HL-60 (cell line): ENCODE measurements around the gene MAP3K13.

Source experiments
- DNase-seq, 2 experiments: peaks; one replicate each; pipeline ENCODE4 v3.0.0-alpha.2; 2010 to 2020; ENCODE audit warnings: low read depth in 1 of 2, low spot score in 1 of 2
- H3K27ac ChIP-seq: fragments of 250-450 bp; sonication (Bioruptor Pico); replicated peaks from 2 replicates; pipeline ENCODE4 v1.5.1; 2020; ENCODE audit warnings: mild to moderate bottlenecking, moderate library complexity
- H3K27me3 ChIP-seq: fragments of 250-450 bp; sonication (Bioruptor Pico); 2 replicates; pipeline ENCODE4 v1.5.1; 2021; ENCODE audit warnings: mild to moderate bottlenecking, moderate library complexity; ENCODE audit not compliant: insufficient read depth, poor library complexity, severe bottlenecking
- H3K4me3 ChIP-seq: replicated peaks from 2 replicates; pipeline ENCODE4 v1.5.1; 2011; ENCODE audit warnings: mild to moderate bottlenecking, control low read depth, low read length; ENCODE audit not compliant: insufficient read depth
- GABPA ChIP-seq: IDR thresholded peaks from 2 replicates; pipeline ENCODE4 v1.6.1; 2012; ENCODE audit warnings: low read depth
- POLR2AphosphoS5 ChIP-seq: IDR thresholded peaks from 2 replicates; pipeline ENCODE4 v1.6.1; 2012; ENCODE audit warnings: low read depth
- REST ChIP-seq: IDR thresholded peaks from 2 replicates; pipeline ENCODE4 v1.6.1; 2012; ENCODE audit warnings: low read depth; ENCODE audit not compliant: insufficient replicate concordance
- SPI1 ChIP-seq: IDR thresholded peaks from 2 replicates; pipeline ENCODE4 v1.6.1; 2012; ENCODE audit warnings: low read depth, mild to moderate bottlenecking, borderline replicate concordance
- TF ChIP-seq, protein P1 (sequence below): IDR thresholded peaks from one replicate; pipeline ENCODE4 v1.5.1; 2011; ENCODE audit warnings: low read length, control low read depth, inconsistent platforms; ENCODE audit not compliant: insufficient read depth

MAP3K13 gene

GRCh38 chr3:185387646-185388045, 24.7 kb downstream of the MAP3K13 start:
- TF ChIP-seq, protein P1, sequence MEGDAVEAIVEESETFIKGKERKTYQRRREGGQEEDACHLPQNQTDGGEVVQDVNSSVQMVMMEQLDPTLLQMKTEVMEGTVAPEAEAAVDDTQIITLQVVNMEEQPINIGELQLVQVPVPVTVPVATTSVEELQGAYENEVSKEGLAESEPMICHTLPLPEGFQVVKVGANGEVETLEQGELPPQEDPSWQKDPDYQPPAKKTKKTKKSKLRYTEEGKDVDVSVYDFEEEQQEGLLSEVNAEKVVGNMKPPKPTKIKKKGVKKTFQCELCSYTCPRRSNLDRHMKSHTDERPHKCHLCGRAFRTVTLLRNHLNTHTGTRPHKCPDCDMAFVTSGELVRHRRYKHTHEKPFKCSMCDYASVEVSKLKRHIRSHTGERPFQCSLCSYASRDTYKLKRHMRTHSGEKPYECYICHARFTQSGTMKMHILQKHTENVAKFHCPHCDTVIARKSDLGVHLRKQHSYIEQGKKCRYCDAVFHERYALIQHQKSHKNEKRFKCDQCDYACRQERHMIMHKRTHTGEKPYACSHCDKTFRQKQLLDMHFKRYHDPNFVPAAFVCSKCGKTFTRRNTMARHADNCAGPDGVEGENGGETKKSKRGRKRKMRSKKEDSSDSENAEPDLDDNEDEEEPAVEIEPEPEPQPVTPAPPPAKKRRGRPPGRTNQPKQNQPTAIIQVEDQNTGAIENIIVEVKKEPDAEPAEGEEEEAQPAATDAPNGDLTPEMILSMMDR: no peak
- peak; percentile 46 for TF ChIP-seq SPI1

GRCh38 chr3:185393055-185393454, 30.1 kb downstream of the MAP3K13 start:
- TF ChIP-seq GABPA: no peak
- TF ChIP-seq POLR2AphosphoS5: no peak
- TF ChIP-seq, protein P1: no peak
- TF ChIP-seq REST: no peak
- no peak for TF ChIP-seq SPI1
- DNase-seq: no peak
- H3K27me3 ChIP-seq: no peaks in the 10 kb centered on the region

More at GRCh38 chr3:185387646-185388045, 24.7 kb downstream of the MAP3K13 start:
- no peak overlapping the region for H3K4me3 ChIP-seq
- H3K27me3 ChIP-seq: no peaks in the 10 kb centered on the region
- H3K27ac ChIP-seq: no peak overlapping the region
- DNase-seq: no peak

DNA sequence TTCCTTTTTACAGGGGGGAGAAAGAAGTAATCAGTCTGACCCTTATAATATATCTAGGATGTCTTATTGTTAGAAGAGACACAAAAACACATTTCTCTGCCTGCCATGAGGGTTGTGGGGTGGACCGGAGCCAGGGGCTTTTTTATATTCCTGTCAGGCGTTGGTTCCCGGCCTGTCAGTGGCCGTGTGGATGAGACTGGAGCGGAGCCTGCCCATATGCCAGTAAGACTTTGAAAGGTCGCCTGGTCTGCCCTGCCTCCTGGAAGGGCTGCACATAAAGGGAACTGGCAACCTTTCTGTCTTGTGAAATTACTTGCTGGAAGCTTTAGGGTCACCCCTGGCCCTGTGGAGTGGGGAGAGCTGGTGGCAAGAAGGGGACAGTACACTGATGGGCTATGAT, 34.7 kb downstream of the MAP3K13 start:
- DNase-seq: no peak
- Histone ChIP-seq H3K27ac (no peak overlapping the region), H3K27me3 (peaks cover 3% of the 10 kb centered on the region), H3K4me3 (no peak overlapping the region)
- TF ChIP-seq REST: no peak
- TF ChIP-seq POLR2AphosphoS5: no peak
- no peak for TF ChIP-seq SPI1
- TF ChIP-seq, protein P1: no peak
- no peak for TF ChIP-seq GABPA

More at GRCh38 chr3:185393055-185393454, 30.1 kb downstream of the MAP3K13 start:
- Histone ChIP-seq H3K4me3 (no peak overlapping the region), H3K27ac (no peak overlapping the region)
